Esophagus mucosa (tissue), 1 donor: Measurements from ENCODE around the gene BUD23. TPM values are rescaled to one million over a fixed set of nuclear protein-coding genes. Genes with fewer than 3 reads are reported as not detected.
"Not testable (repeated sequence)": the region's sequence is repeated elsewhere in the genome, so short reads cannot be mapped to it uniquely, and the experiment has no call there.

Source experiments
- ATAC-seq: fragments of 200-7000 bp; cut with Tn5 transposase; one replicate; pipeline ENCODE4 v1.9.1; 2020
- total RNA-seq: library from RNA; stranded (reverse); gene quantifications from one replicate; pipeline ENCODE4 v1.2.4, GENCODE V29; 2023
- donor health status: DM: yes; HTN: yes; CAD: no.

Gene BUD23
- total RNA-seq, 1 donor from 2014 or later, result 39.2 TPM

- ATAC-seq, result no peak
Observed at GRCh38 chr7:73668103-73668885, 15.1 kb upstream of the BUD23 start.

- no peak for ATAC-seq
Observed at GRCh38 chr7:73668886-73669230, 14.5 kb upstream of the BUD23 start.

- no peak for ATAC-seq
Observed at GRCh38 chr7:73669288-73669701, 14.1 kb upstream of the BUD23 start.

- no peak for ATAC-seq
Observed at GRCh38 chr7:73669858-73670385, 13.5 kb upstream of the BUD23 start.

GRCh38 chr7:73671322-73671661 is 12.1 kb upstream of the BUD23 start:
- ATAC-seq, result no peak

- no peak for ATAC-seq
Observed at GRCh38 chr7:73671857-73672445, 11.4 kb upstream of the BUD23 start.

GRCh38 chr7:73674468-73675124 is 8.8 kb upstream of the BUD23 start:
- ATAC-seq, result no peak

- ATAC-seq, result not testable (repeated sequence)
Observed at GRCh38 chr7:73676062-73676461, 7.3 kb upstream of the BUD23 start.

- ATAC-seq, result no peak
Observed at GRCh38 chr7:73678862-73679261, 4.5 kb upstream of the BUD23 start.

- no peak for ATAC-seq
Observed at GRCh38 chr7:73679709-73680108, 3.7 kb upstream of the BUD23 start.

GRCh38 chr7:73680501-73680900 is 2.9 kb upstream of the BUD23 start:
- no peak for ATAC-seq

GRCh38 chr7:73681031-73681430 is 2.4 kb upstream of the BUD23 start:
- no peak for ATAC-seq

GRCh38 chr7:73682745-73683055 is 697 bp upstream of the BUD23 start:
- peak; percentile 10 for ATAC-seq

- ATAC-seq, result no peak
Observed at GRCh38 chr7:73683788-73684693, 644 bp downstream of the BUD23 start.

GRCh38 chr7:73685311-73685710 is 1.9 kb downstream of the BUD23 start:
- no peak for ATAC-seq

- no peak for ATAC-seq
Observed at GRCh38 chr7:73688288-73688687, 4.9 kb downstream of the BUD23 start.

- no peak for ATAC-seq
Observed at GRCh38 chr7:73690646-73691045, 7.2 kb downstream of the BUD23 start.

- no peak for ATAC-seq
Observed at GRCh38 chr7:73696372-73696771, 13.0 kb downstream of the BUD23 start.

GRCh38 chr7:73698410-73698809 is 15.0 kb downstream of the BUD23 start:
- ATAC-seq, result no peak

GRCh38 chr7:73699370-73700068 is 16.1 kb downstream of the BUD23 start:
- ATAC-seq, result no peak

GRCh38 chr7:73700069-73700423 is 16.6 kb downstream of the BUD23 start:
- ATAC-seq, result no peak

- no peak for ATAC-seq
Observed at GRCh38 chr7:73700581-73701134, 17.3 kb downstream of the BUD23 start.
